ENCODE measurements around the gene MSTO1. TPM values are rescaled to one million over a fixed set of nuclear protein-coding genes. Genes with fewer than 3 reads are reported as not detected.

The MSTO1 gene
- total RNA-seq, 2 experiments from 2014 or later = 60.3 to 62.7 TPM

Other genes with a start within 250 kb of the MSTO1 start
- 10 to 100 TPM; 34.0 to 52.9 TPM for gene ASH1L, start 47.4 kb upstream of the MSTO1 start, total RNA-seq
- 10 to 100 TPM; 74.2 to 82.3 TPM for gene YY1AP1, start 78.6 kb downstream of the MSTO1 start, total RNA-seq
- gene DAP3, start 78.9 kb downstream of the MSTO1 start, total RNA-seq = 100 to 1,000 TPM; 140 to 145 TPM
- 10 to 100 TPM; 71.0 to 91.9 TPM for gene GON4L, start 247.0 kb downstream of the MSTO1 start, total RNA-seq
- gene SYT11, start 249.3 kb downstream of the MSTO1 start, total RNA-seq = 10 to 100 TPM; 17.1 to 29.9 TPM

Measured in activated CD8-positive, alpha-beta memory T cell treated with anti-CD3 and anti-CD28 coated beads, Interleukin-2, amount 10 ng/mL, durations not matched to agents 7 days and 5 days (primary cell).